Measurements from ENCODE around the gene NLRC5. TPM values are rescaled to one million over a fixed set of nuclear protein-coding genes. Genes with fewer than 3 reads are reported as not detected.
"Not testable (repeated sequence)": the region's sequence is repeated elsewhere in the genome, so short reads cannot be mapped to it uniquely, and the experiment has no call there.

The NLRC5 gene
- total and polyA plus RNA-seq, 8 donors = 4.6 to 26.6 (median 9.9) TPM

DNA sequence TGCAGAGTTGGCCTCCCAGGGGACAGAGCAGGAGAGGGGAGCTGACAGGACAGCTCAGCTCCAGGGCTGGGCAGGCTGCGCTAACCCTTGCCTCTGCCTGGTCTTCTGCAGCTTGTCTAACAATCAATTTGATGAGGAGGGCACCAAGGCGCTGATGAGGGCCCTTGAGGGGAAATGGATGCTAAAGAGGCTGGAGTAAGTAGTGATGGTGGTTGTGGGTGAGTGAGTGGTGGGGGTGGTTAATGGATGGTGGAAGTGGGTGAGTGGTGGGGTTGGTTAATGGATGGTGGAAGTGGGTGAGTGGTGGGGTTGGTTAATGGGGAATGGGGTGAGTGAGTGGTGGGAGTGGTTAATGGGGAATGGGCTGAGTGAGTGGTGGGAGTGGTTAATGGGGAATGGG is 81.1 kb downstream of the NLRC5 start:
- Histone ChIP-seq H3K4me1 (no peaks in the 10 kb centered on the region), H3K9me3 (no peaks in the 10 kb centered on the region), H3K27ac (no peak overlapping the region), H3K27me3 (no peaks in the 10 kb centered on the region), H3K4me3 (no peak overlapping the region), H3K36me3 (no peaks in the 10 kb centered on the region)
- ATAC-seq (no peak), FAIRE-seq (no peak), DNase-seq (no peak)
- intact Hi-C loops (cut with DNase I) = loop anchor here in 1 of 3 donors (10.0 kb wide), 1 partner anchor 344 kb away; no protein-coding TSS in a partner anchor
- TF ChIP-seq, protein P1, sequence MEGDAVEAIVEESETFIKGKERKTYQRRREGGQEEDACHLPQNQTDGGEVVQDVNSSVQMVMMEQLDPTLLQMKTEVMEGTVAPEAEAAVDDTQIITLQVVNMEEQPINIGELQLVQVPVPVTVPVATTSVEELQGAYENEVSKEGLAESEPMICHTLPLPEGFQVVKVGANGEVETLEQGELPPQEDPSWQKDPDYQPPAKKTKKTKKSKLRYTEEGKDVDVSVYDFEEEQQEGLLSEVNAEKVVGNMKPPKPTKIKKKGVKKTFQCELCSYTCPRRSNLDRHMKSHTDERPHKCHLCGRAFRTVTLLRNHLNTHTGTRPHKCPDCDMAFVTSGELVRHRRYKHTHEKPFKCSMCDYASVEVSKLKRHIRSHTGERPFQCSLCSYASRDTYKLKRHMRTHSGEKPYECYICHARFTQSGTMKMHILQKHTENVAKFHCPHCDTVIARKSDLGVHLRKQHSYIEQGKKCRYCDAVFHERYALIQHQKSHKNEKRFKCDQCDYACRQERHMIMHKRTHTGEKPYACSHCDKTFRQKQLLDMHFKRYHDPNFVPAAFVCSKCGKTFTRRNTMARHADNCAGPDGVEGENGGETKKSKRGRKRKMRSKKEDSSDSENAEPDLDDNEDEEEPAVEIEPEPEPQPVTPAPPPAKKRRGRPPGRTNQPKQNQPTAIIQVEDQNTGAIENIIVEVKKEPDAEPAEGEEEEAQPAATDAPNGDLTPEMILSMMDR (IDR thresholded peaks at IDR 0.05) = no peak
- 95 to 98% methylated on average over 2 of the region's 2 CpGs for WGBS, 2 donors

- H3K36me3 ChIP-seq, FAIRE-seq, H3K9me3 ChIP-seq, DNase-seq, H3K4me1 ChIP-seq, H3K27ac ChIP-seq, ATAC-seq, H3K4me3 ChIP-seq, H3K27me3 ChIP-seq: not testable (repeated sequence)
- WGBS, 2 donors = 94 to 95% methylated on average over 4 of the region's 4 CpGs
- intact Hi-C loops (cut with DNase I) = loop anchor here in 1 of 3 donors (10.0 kb wide), 1 partner anchor 344 kb away; no protein-coding TSS in a partner anchor
Measured at GRCh38 chr16:57071081-57071732, 81.8 kb downstream of the NLRC5 start.

- Histone ChIP-seq H3K27ac (no peak overlapping the region), H3K27me3 (no peaks in the 10 kb centered on the region), H3K36me3 (no peaks in the 10 kb centered on the region), H3K4me3 (no peak overlapping the region), H3K9me3 (no peaks in the 10 kb centered on the region), H3K4me1 (no peaks in the 10 kb centered on the region)
- TF ChIP-seq, protein P1 (IDR thresholded peaks at IDR 0.05) = no peak
- no peak for ATAC-seq
- WGBS, 2 donors = 74 to 79% methylated on average over 3 of the region's 3 CpGs
- no peak for DNase-seq
- intact Hi-C loops (cut with DNase I) = loop anchor here in 1 of 3 donors (10.0 kb wide), 1 partner anchor 343 kb away; no protein-coding TSS in a partner anchor
- no peak for FAIRE-seq
Measured at GRCh38 chr16:57071831-57072582, 82.7 kb downstream of the NLRC5 start.

- Histone ChIP-seq H3K4me1 (no peaks in the 10 kb centered on the region), H3K27me3 (no peaks in the 10 kb centered on the region), H3K4me3 (no peak overlapping the region), H3K27ac (no peak overlapping the region), H3K36me3 (no peaks in the 10 kb centered on the region), H3K9me3 (no peaks in the 10 kb centered on the region)
- TF ChIP-seq, protein P1 (IDR thresholded peaks at IDR 0.05) = no peak
- FAIRE-seq (no peak), ATAC-seq (no peak), DNase-seq (no peak)
- WGBS, 2 donors = 69 to 71% methylated on average over 8 of the region's 8 CpGs
- intact Hi-C loops (cut with DNase I) = loop anchor here in 1 of 3 donors (10.0 kb wide), 1 partner anchor 342 kb away; no protein-coding TSS in a partner anchor
Measured at GRCh38 chr16:57072616-57073275, 83.4 kb downstream of the NLRC5 start.

GRCh38 chr16:57077714-57078113 is 88.4 kb downstream of the NLRC5 start:
- no peaks in the 10 kb centered on the region for H3K36me3 ChIP-seq
- no peaks in the 10 kb centered on the region for H3K27me3 ChIP-seq
- no peak overlapping the region for H3K4me3 ChIP-seq
- TF ChIP-seq, protein P1 (IDR thresholded peaks at IDR 0.05) = no peak
- 56 to 58% methylated on average over 7 of the region's 7 CpGs for WGBS, 2 donors
- ATAC-seq = no peak
- H3K27ac ChIP-seq = no peak overlapping the region
- H3K4me1 ChIP-seq = no peaks in the 10 kb centered on the region
- DNase-seq = no peak
- intact Hi-C loops (cut with DNase I) = loop anchor here in 1 of 3 donors (10.0 kb wide), 1 partner anchor 337 kb away; no protein-coding TSS in a partner anchor
- FAIRE-seq = no peak
- H3K9me3 ChIP-seq = no peaks in the 10 kb centered on the region

Data from pancreas (tissue), 10 donors.